ENCODE data around the gene DEPDC1B.
"Not testable (repeated sequence)": the region's sequence is repeated elsewhere in the genome, so short reads cannot be mapped to it uniquely, and the experiment has no call there.

DEPDC1B gene

GRCh38 chr5:60578315-60578714 is 121.7 kb downstream of the DEPDC1B start:
- DNase-seq = no peak

- DNase-seq = no peak
Observed at GRCh38 chr5:60577116-60577515, 122.8 kb downstream of the DEPDC1B start.

DNA sequence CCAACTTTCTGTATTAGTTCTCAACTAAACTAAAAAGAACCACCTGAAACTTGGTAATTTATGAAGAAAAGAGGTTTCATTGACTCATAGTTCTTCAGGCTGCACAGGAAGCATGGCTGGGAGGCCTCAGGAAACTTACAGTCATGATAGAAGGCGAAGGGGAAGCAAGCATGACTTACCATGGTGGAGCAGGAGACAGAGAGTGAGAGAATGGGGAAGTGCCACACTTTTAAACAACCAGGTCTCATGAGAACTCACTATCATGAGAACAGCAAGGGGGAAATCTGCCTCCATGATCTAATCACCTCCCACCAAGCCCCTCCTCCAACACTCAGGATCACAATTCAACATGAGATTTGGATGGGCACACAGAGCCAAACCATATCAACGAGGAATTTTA is 123.5 kb downstream of the DEPDC1B start:
- no peak for DNase-seq

DNA sequence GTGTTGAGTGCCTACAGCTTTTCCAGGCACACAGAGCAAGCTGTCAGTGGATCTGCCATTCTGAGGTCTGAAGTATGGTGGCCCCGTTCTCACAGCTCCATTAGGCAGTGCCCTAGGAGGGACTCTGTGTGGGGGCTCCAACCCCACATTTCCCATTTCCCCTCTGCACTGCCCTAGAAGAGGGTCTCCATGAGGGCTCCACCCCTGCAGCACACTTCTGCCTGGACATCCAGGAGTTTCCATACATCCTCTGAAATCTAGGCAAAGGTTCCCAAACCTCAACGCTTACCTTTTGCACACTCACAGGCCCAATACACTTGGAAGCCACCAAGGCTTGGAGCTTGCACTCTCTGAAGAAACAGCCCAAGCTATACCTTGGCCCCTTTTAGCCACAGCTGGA is 131.3 kb downstream of the DEPDC1B start:
- no peak for DNase-seq

DNA sequence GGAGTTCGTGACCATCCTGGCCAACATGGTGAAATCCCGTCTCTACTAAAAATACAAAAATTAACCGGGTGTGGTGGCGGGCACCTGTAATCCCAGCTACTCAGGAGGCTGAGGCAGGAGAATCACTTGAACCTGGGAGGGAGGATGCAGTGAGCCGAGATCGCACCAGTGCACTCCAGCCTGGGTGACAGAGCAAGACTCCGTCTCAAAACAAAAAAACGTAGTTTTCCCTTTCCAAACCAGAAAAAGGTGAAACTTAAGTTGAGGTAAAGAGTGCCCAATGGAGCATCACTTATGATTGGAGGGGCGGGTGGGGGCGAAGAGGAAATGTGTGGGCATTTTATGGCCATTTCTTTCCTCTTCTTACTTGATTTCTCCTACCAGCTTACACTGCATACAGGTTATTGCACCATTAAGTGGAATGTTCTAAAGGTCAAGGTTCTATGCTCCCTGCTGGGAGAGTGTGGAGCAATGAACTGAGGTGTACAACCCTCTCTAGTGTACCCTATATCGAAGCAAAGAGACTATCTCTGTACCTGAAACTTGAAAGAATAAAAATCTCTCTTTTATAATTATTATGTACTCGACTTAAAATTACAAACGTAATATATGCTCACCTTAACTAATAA is 136.2 kb downstream of the DEPDC1B start:
- no peak for DNase-seq

DNA sequence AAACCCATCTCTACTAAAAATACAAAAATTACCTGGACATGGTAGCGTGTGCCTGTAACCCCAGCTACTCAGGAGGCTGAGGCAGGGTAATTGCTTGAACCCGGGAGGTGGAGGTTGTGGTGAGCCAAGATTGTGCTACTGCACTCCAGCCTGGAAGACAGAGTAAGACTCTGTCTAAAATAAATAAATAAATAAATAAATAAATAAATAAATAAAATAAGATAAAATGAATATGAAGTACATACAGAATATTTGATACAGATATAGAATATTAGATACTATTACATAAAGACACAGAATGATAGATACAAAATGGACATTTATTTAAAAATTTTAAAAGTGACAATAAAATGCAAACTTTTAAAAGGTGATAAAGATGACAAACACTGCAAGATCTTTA is 146.7 kb downstream of the DEPDC1B start:
- not testable (repeated sequence) for DNase-seq

DNA sequence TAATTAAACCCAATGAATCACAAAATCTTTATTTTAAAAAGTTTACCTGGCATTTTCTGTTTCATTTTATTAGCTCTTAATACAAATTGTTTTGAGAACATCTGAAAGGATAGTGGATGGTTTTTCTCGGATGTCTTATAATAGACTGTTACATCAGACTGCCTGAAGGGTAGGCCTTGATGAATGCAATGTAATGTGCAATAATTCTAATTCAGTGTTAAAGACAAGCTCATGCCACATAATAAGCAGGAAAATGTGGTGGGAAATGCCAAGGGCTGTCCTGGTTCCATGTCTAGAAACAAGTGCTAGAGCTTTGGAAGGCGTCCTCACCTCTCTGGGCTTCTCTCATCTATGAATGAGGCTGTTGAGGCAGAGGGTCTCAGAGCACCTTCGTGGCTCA is 148.1 kb downstream of the DEPDC1B start:
- no peak for DNase-seq

DNA sequence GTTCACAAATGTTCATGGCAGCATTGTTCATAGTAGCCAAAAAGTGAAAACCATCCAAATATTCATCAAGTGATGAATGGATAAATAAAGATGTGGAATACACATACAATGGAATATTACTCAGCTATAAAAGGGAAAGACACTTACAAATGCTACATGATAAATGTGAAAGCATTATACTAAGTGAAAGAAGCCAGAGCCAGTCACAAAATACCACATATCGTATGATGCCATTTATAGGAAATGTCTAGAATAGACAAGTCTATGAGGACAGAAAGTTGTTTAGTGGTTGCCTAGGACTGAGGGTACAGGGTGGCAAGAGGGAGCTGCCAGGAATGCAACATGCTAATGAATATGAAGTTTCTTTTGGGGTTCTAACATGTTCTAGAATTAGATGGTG is 148.7 kb downstream of the DEPDC1B start:
- no peak for DNase-seq

- no peak for DNase-seq
Observed at GRCh38 chr5:60550311-60550710, 149.7 kb downstream of the DEPDC1B start.

GRCh38 chr5:60549841-60550240 is 150.1 kb downstream of the DEPDC1B start:
- DNase-seq = no peak

All from activated naive CD4-positive, alpha-beta T cell treated with anti-CD3 and anti-CD28 coated beads, Interleukin-2, amount 50 U/mL, for 16 hours (primary cell).